A549 (cell line): ENCODE data around the gene EMSY.

Experiments used
- HDAC2 ChIP-seq: fragments of 200-600 bp; sonication (generic); IDR thresholded peaks from 2 replicates; pipeline ENCODE4 v1.6.1; 2016
- JUN ChIP-seq, 2 experiments: fragments of >200 bp; sonication (Bioruptor Twin); formaldehyde crosslinking; IDR thresholded peaks; 2 replicates in 1 of 2; 3 replicates in 1 of 2; pipeline ENCODE4 v1.6.1; 2016 to 2017
- KDM1A ChIP-seq: fragments of 200-600 bp; sonication (generic); IDR thresholded peaks from 2 replicates; pipeline ENCODE4 v1.6.1; 2016; ENCODE audit warnings: low read depth, mild to moderate bottlenecking
- MAFK ChIP-seq: fragments of 450-650 bp; IDR thresholded peaks from 2 replicates; pipeline ENCODE4 v1.6.1; 2014; ENCODE audit not compliant: partially characterized antibody
- MYC ChIP-seq: IDR thresholded peaks from 2 replicates; pipeline ENCODE4 v1.6.1; 2012; ENCODE audit warnings: mild to moderate bottlenecking, inconsistent platforms, low read length, improper control_type of control experiment, borderline replicate concordance
- POLR2A ChIP-seq: IDR thresholded peaks from 2 replicates; pipeline ENCODE4 v1.6.1; 2012; ENCODE audit warnings: mild to moderate bottlenecking, low read length
- RCOR1 ChIP-seq: fragments of 150-350 bp; IDR thresholded peaks from 2 replicates; pipeline ENCODE4 v1.6.1; 2014; ENCODE audit warnings: antibody characterized with exemption, low read length, low read depth
- RNF2 ChIP-seq: fragments of 200-600 bp; sonication (generic); IDR thresholded peaks from 2 replicates; pipeline ENCODE4 v1.6.1; 2016; ENCODE audit warnings: low read depth, mild to moderate bottlenecking, antibody characterized with exemption, moderate library complexity, borderline replicate concordance
- TF ChIP-seq, protein P1 (sequence below): fragments of 250-450 bp; sonication (Bioruptor Pico); IDR thresholded peaks from 2 replicates; pipeline ENCODE4 v1.5.0; 2021; ENCODE audit warnings: mild to moderate bottlenecking, moderate library complexity, borderline replicate concordance
- TF ChIP-seq, protein P2 (sequence below): fragments of 150-350 bp; IDR thresholded peaks from 2 replicates; pipeline ENCODE4 v1.6.1; 2014; ENCODE audit warnings: low read depth, mild to moderate bottlenecking, low read length
- TF ChIP-seq, protein P3 (sequence below): fragments of 450-650 bp; IDR thresholded peaks from 2 replicates; pipeline ENCODE4 v1.6.1; 2014; ENCODE audit warnings: antibody characterized with exemption
- TF ChIP-seq, protein P4 (sequence below): fragments of >200 bp; sonication (Bioruptor Twin); formaldehyde crosslinking; IDR thresholded peaks from 3 replicates; pipeline ENCODE4 v1.5.1; 2016
- TF ChIP-seq, protein P5 (sequence below): fragments of 200-600 bp; sonication (generic); IDR thresholded peaks from 2 replicates; pipeline ENCODE4 v1.6.1; 2016; ENCODE audit warnings: antibody characterized with exemption, mild to moderate bottlenecking, moderate library complexity

DNA sequence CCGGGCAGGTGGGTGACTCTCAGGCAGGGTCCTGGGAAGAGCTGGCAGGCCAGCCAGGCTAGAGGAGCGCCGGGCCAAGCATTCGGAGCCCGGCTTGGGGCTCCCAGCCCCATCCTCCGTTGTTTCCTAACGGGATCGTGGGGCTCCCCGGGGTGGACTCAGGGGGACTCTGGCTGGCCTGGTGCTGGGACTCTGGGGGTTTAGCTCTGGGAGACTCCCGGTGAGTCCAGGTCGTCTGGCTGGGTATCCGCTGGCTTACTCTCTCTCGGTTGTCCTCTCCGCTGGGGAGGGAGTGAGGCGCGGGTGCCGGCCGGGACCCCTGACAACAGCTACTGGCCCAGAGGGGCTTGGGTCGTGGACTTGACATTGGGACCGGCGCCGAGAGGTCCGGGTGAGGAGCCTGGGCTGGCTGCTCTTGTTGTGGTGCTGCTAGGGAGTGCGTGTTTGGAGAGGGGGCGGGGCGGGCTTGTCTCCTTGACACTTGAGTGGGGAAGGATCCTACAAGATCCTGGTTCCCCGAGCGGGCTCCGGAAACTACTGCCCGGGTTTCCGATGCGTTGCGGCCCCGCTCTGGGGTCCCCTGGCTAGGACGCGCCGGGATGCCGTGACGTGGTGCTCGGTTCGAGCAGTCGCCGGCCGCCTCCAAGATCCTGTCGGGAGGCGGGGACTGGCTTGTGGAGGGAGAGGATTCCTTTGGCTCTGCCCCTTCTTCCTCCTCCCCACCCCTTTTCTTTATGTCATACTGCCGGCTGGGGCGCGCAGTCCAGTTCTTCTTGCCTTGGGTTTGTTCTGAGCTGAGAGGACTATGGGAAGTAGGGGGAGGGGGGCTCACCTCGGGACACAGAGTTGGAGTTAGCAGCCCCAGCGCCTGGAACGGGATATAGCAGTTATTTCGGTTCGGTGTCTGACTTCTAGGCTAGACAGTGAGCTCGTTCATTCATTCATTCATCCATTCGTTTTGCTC, 585 bp downstream of the EMSY start:
- TF ChIP-seq, protein P1, sequence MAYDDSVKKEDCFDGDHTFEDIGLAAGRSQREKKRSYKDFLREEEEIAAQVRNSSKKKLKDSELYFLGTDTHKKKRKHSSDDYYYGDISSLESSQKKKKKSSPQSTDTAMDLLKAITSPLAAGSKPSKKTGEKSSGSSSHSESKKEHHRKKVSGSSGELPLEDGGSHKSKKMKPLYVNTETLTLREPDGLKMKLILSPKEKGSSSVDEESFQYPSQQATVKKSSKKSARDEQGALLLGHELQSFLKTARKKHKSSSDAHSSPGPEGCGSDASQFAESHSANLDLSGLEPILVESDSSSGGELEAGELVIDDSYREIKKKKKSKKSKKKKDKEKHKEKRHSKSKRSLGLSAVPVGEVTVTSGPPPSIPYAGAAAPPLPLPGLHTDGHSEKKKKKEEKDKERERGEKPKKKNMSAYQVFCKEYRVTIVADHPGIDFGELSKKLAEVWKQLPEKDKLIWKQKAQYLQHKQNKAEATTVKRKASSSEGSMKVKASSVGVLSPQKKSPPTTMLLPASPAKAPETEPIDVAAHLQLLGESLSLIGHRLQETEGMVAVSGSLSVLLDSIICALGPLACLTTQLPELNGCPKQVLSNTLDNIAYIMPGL (CRISPR knock-in tag) = no peak
- TF ChIP-seq, protein P2, sequence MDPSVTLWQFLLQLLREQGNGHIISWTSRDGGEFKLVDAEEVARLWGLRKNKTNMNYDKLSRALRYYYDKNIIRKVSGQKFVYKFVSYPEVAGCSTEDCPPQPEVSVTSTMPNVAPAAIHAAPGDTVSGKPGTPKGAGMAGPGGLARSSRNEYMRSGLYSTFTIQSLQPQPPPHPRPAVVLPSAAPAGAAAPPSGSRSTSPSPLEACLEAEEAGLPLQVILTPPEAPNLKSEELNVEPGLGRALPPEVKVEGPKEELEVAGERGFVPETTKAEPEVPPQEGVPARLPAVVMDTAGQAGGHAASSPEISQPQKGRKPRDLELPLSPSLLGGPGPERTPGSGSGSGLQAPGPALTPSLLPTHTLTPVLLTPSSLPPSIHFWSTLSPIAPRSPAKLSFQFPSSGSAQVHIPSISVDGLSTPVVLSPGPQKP = no peak
- TF ChIP-seq, protein P3, sequence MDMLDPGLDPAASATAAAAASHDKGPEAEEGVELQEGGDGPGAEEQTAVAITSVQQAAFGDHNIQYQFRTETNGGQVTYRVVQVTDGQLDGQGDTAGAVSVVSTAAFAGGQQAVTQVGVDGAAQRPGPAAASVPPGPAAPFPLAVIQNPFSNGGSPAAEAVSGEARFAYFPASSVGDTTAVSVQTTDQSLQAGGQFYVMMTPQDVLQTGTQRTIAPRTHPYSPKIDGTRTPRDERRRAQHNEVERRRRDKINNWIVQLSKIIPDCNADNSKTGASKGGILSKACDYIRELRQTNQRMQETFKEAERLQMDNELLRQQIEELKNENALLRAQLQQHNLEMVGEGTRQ = no peak
- TF ChIP-seq, protein P4, sequence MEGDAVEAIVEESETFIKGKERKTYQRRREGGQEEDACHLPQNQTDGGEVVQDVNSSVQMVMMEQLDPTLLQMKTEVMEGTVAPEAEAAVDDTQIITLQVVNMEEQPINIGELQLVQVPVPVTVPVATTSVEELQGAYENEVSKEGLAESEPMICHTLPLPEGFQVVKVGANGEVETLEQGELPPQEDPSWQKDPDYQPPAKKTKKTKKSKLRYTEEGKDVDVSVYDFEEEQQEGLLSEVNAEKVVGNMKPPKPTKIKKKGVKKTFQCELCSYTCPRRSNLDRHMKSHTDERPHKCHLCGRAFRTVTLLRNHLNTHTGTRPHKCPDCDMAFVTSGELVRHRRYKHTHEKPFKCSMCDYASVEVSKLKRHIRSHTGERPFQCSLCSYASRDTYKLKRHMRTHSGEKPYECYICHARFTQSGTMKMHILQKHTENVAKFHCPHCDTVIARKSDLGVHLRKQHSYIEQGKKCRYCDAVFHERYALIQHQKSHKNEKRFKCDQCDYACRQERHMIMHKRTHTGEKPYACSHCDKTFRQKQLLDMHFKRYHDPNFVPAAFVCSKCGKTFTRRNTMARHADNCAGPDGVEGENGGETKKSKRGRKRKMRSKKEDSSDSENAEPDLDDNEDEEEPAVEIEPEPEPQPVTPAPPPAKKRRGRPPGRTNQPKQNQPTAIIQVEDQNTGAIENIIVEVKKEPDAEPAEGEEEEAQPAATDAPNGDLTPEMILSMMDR = no peak
- no peak for TF ChIP-seq MAFK
- TF ChIP-seq POLR2A = peak; percentile 31
- no peak for TF ChIP-seq KDM1A
- TF ChIP-seq JUN (IDR thresholded peaks at IDR 0.05) = 0 out of 5 replicates have a peak, but pooled peaks of 1 of the 2 experiments have one; percentile 0
- TF ChIP-seq, protein P5, sequence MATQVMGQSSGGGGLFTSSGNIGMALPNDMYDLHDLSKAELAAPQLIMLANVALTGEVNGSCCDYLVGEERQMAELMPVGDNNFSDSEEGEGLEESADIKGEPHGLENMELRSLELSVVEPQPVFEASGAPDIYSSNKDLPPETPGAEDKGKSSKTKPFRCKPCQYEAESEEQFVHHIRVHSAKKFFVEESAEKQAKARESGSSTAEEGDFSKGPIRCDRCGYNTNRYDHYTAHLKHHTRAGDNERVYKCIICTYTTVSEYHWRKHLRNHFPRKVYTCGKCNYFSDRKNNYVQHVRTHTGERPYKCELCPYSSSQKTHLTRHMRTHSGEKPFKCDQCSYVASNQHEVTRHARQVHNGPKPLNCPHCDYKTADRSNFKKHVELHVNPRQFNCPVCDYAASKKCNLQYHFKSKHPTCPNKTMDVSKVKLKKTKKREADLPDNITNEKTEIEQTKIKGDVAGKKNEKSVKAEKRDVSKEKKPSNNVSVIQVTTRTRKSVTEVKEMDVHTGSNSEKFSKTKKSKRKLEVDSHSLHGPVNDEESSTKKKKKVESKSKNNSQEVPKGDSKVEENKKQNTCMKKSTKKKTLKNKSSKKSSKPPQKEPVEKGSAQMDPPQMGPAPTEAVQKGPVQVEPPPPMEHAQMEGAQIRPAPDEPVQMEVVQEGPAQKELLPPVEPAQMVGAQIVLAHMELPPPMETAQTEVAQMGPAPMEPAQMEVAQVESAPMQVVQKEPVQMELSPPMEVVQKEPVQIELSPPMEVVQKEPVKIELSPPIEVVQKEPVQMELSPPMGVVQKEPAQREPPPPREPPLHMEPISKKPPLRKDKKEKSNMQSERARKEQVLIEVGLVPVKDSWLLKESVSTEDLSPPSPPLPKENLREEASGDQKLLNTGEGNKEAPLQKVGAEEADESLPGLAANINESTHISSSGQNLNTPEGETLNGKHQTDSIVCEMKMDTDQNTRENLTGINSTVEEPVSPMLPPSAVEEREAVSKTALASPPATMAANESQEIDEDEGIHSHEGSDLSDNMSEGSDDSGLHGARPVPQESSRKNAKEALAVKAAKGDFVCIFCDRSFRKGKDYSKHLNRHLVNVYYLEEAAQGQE = no peak
- TF ChIP-seq HDAC2 = no peak
- no peak for TF ChIP-seq RNF2
- TF ChIP-seq MYC = no peak
- no peak for TF ChIP-seq RCOR1
